ENCODE results near the gene CTTNBP2NL. TPM values are rescaled to one million over a fixed set of nuclear protein-coding genes. Genes with fewer than 3 reads are reported as not detected.

CTTNBP2NL gene
- total and polyA plus RNA-seq, 12 donors, result 3.9 to 20.6 (median 15.7) TPM

DNA sequence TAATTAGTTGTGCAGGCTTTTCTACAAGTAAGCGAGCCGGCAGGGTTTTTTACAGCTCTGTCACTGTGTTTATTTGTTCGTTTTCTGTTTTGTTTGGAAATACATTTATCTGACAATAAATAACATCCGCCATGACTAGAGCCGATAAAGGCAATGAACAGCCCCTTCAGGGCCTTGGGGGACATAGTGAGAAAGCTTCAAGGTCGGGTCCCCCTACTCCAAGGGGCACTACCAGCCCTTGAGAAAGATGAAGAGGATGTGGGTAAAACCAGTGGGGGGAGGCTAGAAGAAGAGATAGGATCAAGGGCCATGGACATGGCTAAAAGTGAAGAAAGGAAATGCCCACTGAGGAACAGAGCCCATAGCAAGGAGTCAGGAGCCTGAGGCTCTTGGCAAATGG is 38.5 kb upstream of the CTTNBP2NL start:
- no peaks in the 10 kb centered on the region for H3K36me3 ChIP-seq
- no peak overlapping the region for H3K4me3 ChIP-seq
- DNase-seq (no peak), ATAC-seq (no peak)
- no peak overlapping the region for H3K27ac ChIP-seq
- intact Hi-C loops (cut with DNase I), result no loop called here
- H3K27me3 ChIP-seq, result no peaks in the 10 kb centered on the region
- peaks cover 4 to 36% (median 20%) of the 10 kb centered on the region in 9 donors for H3K4me1 ChIP-seq
- H3K9me3 ChIP-seq, result peaks cover 0 to 5% (median 0%) of the 10 kb centered on the region in 11 donors
- WGBS, 2 donors, result 86 to 88% methylated on average over 6 of the region's 6 CpGs
- TF ChIP-seq, protein P1, sequence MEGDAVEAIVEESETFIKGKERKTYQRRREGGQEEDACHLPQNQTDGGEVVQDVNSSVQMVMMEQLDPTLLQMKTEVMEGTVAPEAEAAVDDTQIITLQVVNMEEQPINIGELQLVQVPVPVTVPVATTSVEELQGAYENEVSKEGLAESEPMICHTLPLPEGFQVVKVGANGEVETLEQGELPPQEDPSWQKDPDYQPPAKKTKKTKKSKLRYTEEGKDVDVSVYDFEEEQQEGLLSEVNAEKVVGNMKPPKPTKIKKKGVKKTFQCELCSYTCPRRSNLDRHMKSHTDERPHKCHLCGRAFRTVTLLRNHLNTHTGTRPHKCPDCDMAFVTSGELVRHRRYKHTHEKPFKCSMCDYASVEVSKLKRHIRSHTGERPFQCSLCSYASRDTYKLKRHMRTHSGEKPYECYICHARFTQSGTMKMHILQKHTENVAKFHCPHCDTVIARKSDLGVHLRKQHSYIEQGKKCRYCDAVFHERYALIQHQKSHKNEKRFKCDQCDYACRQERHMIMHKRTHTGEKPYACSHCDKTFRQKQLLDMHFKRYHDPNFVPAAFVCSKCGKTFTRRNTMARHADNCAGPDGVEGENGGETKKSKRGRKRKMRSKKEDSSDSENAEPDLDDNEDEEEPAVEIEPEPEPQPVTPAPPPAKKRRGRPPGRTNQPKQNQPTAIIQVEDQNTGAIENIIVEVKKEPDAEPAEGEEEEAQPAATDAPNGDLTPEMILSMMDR (IDR thresholded peaks at IDR 0.05), result no peak

DNA sequence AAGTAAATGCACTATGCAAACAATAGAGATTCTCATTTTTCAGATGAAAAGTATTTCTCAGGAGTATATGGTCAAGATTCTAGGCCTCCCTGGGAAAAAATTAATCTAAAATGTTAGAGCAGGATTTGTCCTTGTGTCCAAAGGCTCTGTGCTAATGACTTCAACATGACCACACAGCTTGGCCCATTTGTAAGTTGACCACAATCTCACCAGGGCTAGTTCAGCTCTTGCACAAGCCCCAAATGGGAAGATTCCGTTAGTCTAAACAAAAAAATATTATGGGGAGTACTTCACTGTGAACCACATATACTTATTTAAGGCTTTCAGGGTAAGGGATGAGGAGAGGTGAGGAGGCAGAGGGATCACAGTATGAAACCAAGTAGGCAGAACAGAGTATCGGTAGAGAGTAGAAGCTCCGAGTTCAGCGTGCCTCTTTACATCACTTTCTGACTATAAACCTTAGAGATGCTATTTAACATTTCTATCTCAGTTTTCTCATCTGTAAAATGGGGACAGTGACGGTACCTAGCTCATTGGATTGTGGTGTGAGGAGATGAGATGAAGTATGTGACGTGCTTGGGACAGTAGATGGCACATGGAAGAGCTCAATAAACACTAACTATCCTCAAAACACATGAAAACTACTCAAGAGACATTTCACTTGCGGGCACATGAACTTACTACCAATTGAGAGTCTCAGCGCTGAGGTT is 37.8 kb upstream of the CTTNBP2NL start:
- H3K4me3 ChIP-seq, result no peak overlapping the region
- H3K27ac ChIP-seq, result no peak overlapping the region
- H3K36me3 ChIP-seq, result no peaks in the 10 kb centered on the region
- WGBS, 2 donors, result 74 to 81% methylated on average over 8 of the region's 8 CpGs
- ATAC-seq (no peak), DNase-seq (no peak)
- peaks cover 4 to 36% (median 20%) of the 10 kb centered on the region in 9 donors for H3K4me1 ChIP-seq
- TF ChIP-seq, protein P1 (IDR thresholded peaks at IDR 0.05), result no peak
- no peaks in the 10 kb centered on the region for H3K9me3 ChIP-seq
- no peaks in the 10 kb centered on the region for H3K27me3 ChIP-seq
- intact Hi-C loops (cut with DNase I), result no loop called here

DNA sequence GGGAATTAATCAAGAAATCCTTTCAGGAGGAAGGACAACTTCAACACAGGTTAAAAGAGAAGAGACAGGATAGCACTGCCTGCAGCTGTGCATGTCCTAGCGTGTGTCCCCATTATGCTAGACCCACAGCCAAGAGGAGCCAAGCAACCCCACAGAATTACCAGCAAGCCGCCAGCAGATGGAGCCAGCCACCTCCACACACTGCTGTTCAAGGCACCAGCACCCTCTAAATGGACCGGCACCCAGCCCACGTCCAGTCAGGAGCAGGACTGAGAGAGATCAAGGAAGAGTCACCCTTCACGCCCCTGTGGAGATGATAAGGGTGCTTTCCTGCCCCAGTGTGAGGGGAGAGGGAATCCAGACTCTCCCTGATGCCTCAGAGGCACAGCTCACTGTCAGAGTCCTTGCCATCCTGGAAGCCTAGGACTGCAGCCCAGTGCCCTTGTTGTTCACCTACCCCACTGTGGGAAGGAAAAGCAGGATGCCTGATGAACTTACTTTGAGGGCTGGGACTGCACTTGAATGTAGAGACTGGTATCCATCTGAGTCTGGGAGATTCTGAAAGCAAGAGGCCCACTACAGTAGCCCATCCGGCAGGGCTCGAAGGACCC is 37.1 kb upstream of the CTTNBP2NL start:
- WGBS, 2 donors, result 34% methylated on average over 7 of the region's 7 CpGs
- DNase-seq (peak; percentile 64 to 76), ATAC-seq (peak; percentile 80 to 92 (median 90))
- no peaks in the 10 kb centered on the region for H3K9me3 ChIP-seq
- H3K36me3 ChIP-seq, result no peaks in the 10 kb centered on the region
- H3K27me3 ChIP-seq, result no peaks in the 10 kb centered on the region
- H3K4me3 ChIP-seq, result peak overlapping the region in 1 of 10 donors; percentile 30
- TF ChIP-seq, protein P1 (IDR thresholded peaks at IDR 0.05), result peak; percentile 54 to 85 (median 80)
- peak overlapping the region in 8 of 10 donors; percentile 68 to 88 (median 78) for H3K27ac ChIP-seq
- intact Hi-C loops (cut with DNase I), result no loop called here
- H3K4me1 ChIP-seq, result peaks cover 4 to 36% (median 20%) of the 10 kb centered on the region in 9 donors

DNA sequence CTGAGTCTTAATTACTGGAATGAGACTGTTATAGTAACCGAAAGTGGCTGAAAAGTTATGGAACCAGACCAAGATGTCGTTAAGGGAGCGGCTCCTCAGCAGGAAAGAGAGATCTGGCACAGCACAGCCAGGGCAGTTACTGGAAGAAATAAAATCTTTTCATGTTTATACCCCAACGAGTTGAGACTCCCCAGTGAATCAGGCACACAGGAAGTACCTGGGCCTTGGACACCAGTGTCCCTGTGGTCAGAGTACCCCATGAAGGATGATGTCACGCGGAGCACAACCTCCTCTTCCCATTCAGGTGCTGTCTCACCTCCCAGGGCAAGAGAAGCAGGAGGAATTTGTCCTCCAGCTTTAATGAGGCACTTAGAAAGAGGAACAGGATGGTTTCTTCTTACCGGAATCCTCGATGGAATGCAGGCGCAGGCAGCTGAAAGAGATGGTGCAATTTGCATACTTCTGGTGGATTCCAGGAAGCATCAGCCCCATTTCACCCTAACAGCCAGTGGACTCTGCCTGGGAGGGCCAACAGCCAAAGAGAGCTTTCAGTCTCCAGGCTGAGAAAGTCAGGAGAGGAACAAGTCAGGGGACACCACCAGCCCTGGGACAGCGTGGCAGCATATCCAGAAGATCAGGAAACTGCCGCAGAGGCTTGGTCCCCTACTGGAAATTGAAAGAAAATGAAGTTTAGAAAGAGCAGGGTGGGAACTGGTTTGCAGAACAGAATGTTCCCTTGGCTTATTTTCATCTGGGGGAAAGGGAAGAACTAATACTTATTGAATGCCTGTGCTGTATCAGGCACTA is 35.9 kb upstream of the CTTNBP2NL start:
- Histone ChIP-seq H3K27me3 (no peaks in the 10 kb centered on the region), H3K4me3 (peak overlapping the region in 8 of 10 donors; percentile 14 to 42 (median 36)), H3K4me1 (peaks cover 4 to 36% (median 20%) of the 10 kb centered on the region in 9 donors), H3K36me3 (no peaks in the 10 kb centered on the region), H3K27ac (peak overlapping the region; percentile 19 to 88 (median 76)), H3K9me3 (no peaks in the 10 kb centered on the region)
- TF ChIP-seq, protein P1 (IDR thresholded peaks at IDR 0.05), result no peak
- DNase-seq, result peak; percentile 23 to 27
- peak in 7 of 8 donors; percentile 54 to 86 (median 63) for ATAC-seq
- intact Hi-C loops (cut with DNase I), result loop anchor here in 1 of 10 donors (10.0 kb wide), 1 partner anchor 885 kb away; the partner anchor contains the start of gene C1orf162
- WGBS, 2 donors, result 41 to 53% methylated on average over 11 of the region's 11 CpGs
